ENCODE measurements around the gene LHX4.

LHX4 gene

GRCh38 chr1:180288940-180289339 is 58.9 kb downstream of the LHX4 start:
- no peak for DNase-seq (ENCODE audit: low read depth)
- H3K4me3 ChIP-seq (ENCODE audit: low read length) = no peak overlapping the region
- TF ChIP-seq CTCF (conservative IDR thresholded peaks at IDR 0.05; ENCODE audit: low read depth, low read length) = no peak

GRCh38 chr1:180290265-180291001 is 60.4 kb downstream of the LHX4 start:
- no peak overlapping the region for H3K4me3 ChIP-seq (ENCODE audit: low read length)
- no peak for TF ChIP-seq CTCF (conservative IDR thresholded peaks at IDR 0.05; ENCODE audit: low read depth, low read length)
- DNase-seq (ENCODE audit: low read depth) = no peak

- no peak for TF ChIP-seq CTCF (conservative IDR thresholded peaks at IDR 0.05; ENCODE audit: low read depth, low read length)
- no peak for DNase-seq (ENCODE audit: low read depth)
- no peak overlapping the region for H3K4me3 ChIP-seq (ENCODE audit: low read length)
These were observed 60.9 kb downstream of the LHX4 start for GRCh38 chr1:180291004-180291403.

GRCh38 chr1:180294711-180295110 is 64.6 kb downstream of the LHX4 start:
- H3K4me3 ChIP-seq (ENCODE audit: low read length) = no peak overlapping the region
- DNase-seq (ENCODE audit: low read depth) = no peak
- TF ChIP-seq CTCF (conservative IDR thresholded peaks at IDR 0.05; ENCODE audit: low read depth, low read length) = no peak

- DNase-seq (ENCODE audit: low read depth) = no peak
- TF ChIP-seq CTCF (conservative IDR thresholded peaks at IDR 0.05; ENCODE audit: low read depth, low read length) = no peak
- H3K4me3 ChIP-seq (ENCODE audit: low read length) = no peak overlapping the region
These were observed 65.9 kb downstream of the LHX4 start for GRCh38 chr1:180295999-180296398.

GRCh38 chr1:180299479-180300221 is 69.6 kb downstream of the LHX4 start:
- H3K4me3 ChIP-seq (ENCODE audit: low read length) = no peak overlapping the region
- TF ChIP-seq CTCF (conservative IDR thresholded peaks at IDR 0.05; ENCODE audit: low read depth, low read length) = no peak
- no peak for DNase-seq (ENCODE audit: low read depth)

All from retinal pigment epithelial cell (primary cell).